BJ (cell line): Measurements from ENCODE around the gene LRFN2. TPM values are rescaled to one million over a fixed set of nuclear protein-coding genes. Genes with fewer than 3 reads are reported as not detected.

Experiments
- CTCF ChIA-PET: fragments of 350-600 bp; formaldehyde crosslinking; extraction: SDS; loops from one replicate; lab custom pipeline; 2021; ENCODE audit warnings: antibody characterized with exemption, inconsistent platforms; lab: Yijun Ruan, JAX
- POLR2A ChIA-PET: fragments of 300-600 bp; sonication (Branson Sonifier 250); formaldehyde crosslinking; extraction: SDS; loops from one replicate; lab custom pipeline; 2021; ENCODE audit warnings: antibody characterized with exemption; lab: Charles Lee
- DNase-seq: peaks from one replicate; pipeline ENCODE4 v3.0.0-alpha.2; 2011; ENCODE audit warnings: low read depth
- H3K27me3 ChIP-seq: 2 replicates; pipeline ENCODE4 v1.6.0; 2011; ENCODE audit warnings: low read length; ENCODE audit not compliant: control insufficient read depth, insufficient read depth
- H3K36me3 ChIP-seq: 2 replicates; pipeline ENCODE4 v1.5.1; 2011; ENCODE audit warnings: low read length; ENCODE audit not compliant: control insufficient read depth, insufficient read depth
- H3K4me3 ChIP-seq: 2 replicates; pipeline ENCODE4 v1.5.1; 2011; ENCODE audit warnings: low read depth, mild to moderate bottlenecking, control low read depth, low read length
- polyA plus RNA-seq: library from polyadenylated mRNA; depleted of rRNA; stranded (reverse); fragments of >200 nt; gene quantifications from 2 replicates; pipeline ENCODE4 v1.2.3, GENCODE V29; 2011
- TF ChIP-seq, protein P1 (sequence below): IDR thresholded peaks from 2 replicates; pipeline ENCODE4 v1.5.1; 2011; ENCODE audit warnings: low read depth, mild to moderate bottlenecking, control low read depth, inconsistent platforms, low read length, moderate library complexity; ENCODE audit not compliant: insufficient read depth

Gene LRFN2
- polyA plus RNA-seq, 1 experiment, result not detected

DNA sequence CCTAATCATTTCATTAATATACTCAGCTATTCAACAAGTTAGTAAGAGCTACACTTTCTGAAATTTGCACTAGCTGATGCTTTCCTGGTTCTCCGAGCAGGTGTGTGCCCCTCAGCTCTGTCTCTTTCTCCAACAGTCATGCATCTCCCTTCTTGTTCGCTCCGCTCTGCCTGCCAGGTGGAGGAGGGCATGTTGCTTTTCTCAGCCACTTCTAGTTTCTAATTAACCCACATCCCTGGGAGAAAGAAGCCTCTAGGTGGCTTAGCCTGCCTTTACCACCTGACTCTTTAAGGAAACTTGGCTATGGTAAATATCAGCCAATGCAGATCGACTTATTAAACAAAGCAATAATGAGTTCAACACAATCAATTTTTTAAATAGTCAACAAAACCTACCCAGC lies 34.2 kb downstream of the LRFN2 start:
- CTCF ChIA-PET, result interaction anchor here (1.0 kb wide), 1 partner anchor 475 kb away, joined by 4 read pairs; no protein-coding TSS in a partner anchor
- no peaks in the 10 kb centered on the region for H3K36me3 ChIP-seq

GRCh38 chr6:40551966-40552505 lies 35.1 kb downstream of the LRFN2 start:
- H3K4me3 ChIP-seq, result no peak overlapping the region
- H3K36me3 ChIP-seq, result no peaks in the 10 kb centered on the region
- ChIA-PET CTCF (interaction anchor here (1.0 kb wide), 1 partner anchor 476 kb away, joined by 4 read pairs; no protein-coding TSS in a partner anchor), POLR2A (no interaction called here)
- TF ChIP-seq, protein P1, sequence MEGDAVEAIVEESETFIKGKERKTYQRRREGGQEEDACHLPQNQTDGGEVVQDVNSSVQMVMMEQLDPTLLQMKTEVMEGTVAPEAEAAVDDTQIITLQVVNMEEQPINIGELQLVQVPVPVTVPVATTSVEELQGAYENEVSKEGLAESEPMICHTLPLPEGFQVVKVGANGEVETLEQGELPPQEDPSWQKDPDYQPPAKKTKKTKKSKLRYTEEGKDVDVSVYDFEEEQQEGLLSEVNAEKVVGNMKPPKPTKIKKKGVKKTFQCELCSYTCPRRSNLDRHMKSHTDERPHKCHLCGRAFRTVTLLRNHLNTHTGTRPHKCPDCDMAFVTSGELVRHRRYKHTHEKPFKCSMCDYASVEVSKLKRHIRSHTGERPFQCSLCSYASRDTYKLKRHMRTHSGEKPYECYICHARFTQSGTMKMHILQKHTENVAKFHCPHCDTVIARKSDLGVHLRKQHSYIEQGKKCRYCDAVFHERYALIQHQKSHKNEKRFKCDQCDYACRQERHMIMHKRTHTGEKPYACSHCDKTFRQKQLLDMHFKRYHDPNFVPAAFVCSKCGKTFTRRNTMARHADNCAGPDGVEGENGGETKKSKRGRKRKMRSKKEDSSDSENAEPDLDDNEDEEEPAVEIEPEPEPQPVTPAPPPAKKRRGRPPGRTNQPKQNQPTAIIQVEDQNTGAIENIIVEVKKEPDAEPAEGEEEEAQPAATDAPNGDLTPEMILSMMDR, result no peak
- DNase-seq, result no peak
- H3K27me3 ChIP-seq, result no peaks in the 10 kb centered on the region

More for the DNA sequence above, 34.2 kb downstream of the LRFN2 start:
- Histone ChIP-seq H3K4me3 (no peak overlapping the region), H3K27me3 (no peaks in the 10 kb centered on the region)
- POLR2A ChIA-PET, result no interaction called here
- no peak for DNase-seq
- TF ChIP-seq, protein P1, result no peak

DNA sequence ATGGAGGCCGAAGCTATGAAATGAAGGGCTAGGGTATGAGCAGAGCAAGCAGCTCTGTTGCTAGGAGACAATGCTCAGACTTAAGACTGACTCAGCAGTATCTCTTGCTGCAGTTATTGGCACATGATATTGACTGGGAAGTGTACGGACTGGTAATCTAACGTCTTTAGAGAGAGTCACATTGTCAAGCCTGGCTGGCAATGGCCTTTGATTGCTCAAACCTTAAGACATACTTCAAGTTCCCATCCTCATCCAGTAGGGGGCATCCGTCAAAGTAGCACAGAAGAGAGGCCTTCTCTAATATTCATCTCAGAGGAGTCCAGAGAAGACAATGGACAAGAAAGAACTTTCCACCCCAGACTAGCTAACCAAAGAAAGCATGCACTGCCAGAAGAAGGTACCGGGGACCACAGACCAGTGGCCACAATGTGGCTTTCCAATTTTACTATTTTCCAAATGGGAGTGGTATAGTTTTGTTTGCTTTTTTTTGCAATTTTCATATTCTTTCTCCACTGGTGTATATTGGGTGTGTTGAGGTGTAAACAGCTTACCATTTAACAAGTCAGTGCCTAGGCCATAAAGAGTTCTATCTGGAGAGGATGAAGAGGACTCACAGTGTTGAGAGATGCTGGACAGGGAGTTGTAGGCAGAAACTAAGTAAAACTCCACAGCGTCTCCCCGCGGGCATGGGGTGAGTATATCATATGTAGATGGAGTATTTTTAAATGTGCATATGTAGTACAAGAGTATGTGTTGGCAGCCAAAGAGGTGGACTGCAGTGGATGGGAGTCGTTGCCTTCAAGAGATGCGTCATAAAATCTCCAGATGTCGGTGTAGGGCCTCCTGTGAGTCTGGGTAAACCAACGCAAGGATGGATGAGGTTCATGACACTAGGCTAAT lies 36.7 kb downstream of the LRFN2 start:
- ChIA-PET CTCF (interaction anchor here (0.6 to 2.0 kb wide), 13 partner anchors 9 to 1204 kb away, joined by 3 to 7 read pairs (median 3); partner anchors contain the start of gene LRFN2), POLR2A (no interaction called here)
- Histone ChIP-seq H3K4me3 (no peak overlapping the region), H3K27me3 (no peaks in the 10 kb centered on the region), H3K36me3 (no peaks in the 10 kb centered on the region)
- TF ChIP-seq, protein P1, result peak; percentile 72
- no peak for DNase-seq

GRCh38 chr6:40545954-40546353 lies 41.2 kb downstream of the LRFN2 start:
- ChIA-PET POLR2A (no interaction called here), CTCF (interaction anchor here (0.6 to 0.7 kb wide), 2 partner anchors 149 to 482 kb away, joined by 3 to 4 read pairs; no protein-coding TSS in a partner anchor)
- no peaks in the 10 kb centered on the region for H3K27me3 ChIP-seq
- TF ChIP-seq, protein P1, result no peak
- no peaks in the 10 kb centered on the region for H3K36me3 ChIP-seq
- H3K4me3 ChIP-seq, result no peak overlapping the region
- no peak for DNase-seq

DNA sequence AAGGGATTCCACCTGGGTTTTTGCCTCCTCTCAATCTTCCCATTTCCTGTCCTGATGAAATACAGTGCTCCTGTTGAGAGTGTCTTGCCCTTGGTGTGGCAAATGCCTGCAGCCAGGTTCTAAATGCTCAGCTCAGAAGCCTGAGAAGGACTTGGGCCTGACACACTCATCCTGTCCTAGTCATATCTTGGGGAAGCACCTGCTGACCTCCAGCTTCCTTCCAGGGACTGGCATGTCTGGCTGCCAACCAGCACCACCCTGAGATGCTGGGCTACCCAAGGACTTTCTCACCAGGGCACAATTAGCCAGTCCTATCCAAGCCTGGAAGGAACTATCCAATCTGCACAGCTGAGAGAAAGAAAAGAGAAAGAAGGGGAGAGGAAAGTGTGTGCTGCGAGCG lies 43.4 kb downstream of the LRFN2 start:
- no peaks in the 10 kb centered on the region for H3K27me3 ChIP-seq
- ChIA-PET CTCF (no interaction called here), POLR2A (interaction anchor here (0.6 kb wide), 1 partner anchor 50 kb away, joined by 4 read pairs; no protein-coding TSS in a partner anchor)

More for the DNA sequence above, 43.4 kb downstream of the LRFN2 start:
- Histone ChIP-seq H3K36me3 (no peaks in the 10 kb centered on the region), H3K4me3 (no peak overlapping the region)
- no peak for DNase-seq
- TF ChIP-seq, protein P1, result no peak
